Suprapubic skin (tissue), 4 donors: Measurements from ENCODE around the gene NCK2.

Experiments
- CTCF ChIP-seq, 2 donors: fragments of 200-600 bp in 1 of 2; fragments of 450-650 bp in 1 of 2; sonication (generic) in 1 of 2; IDR thresholded peaks; one replicate each; pipeline ENCODE4 v1.5.1; 2016 to 2019; ENCODE audit warnings: antibody characterized with exemption in 2 of 2, mild to moderate bottlenecking in 1 of 2, moderate library complexity in 1 of 2
- EP300 ChIP-seq: sonication (generic); formaldehyde crosslinking; IDR thresholded peaks from one replicate; pipeline ENCODE4 v1.6.1; 2017; ENCODE audit warnings: antibody characterized with exemption
- POLR2A ChIP-seq, 2 donors: fragments of 450-650 bp; IDR thresholded peaks; one replicate each; pipeline ENCODE4 v1.6.1; 2017; ENCODE audit warnings: antibody characterized with exemption in 2 of 2, mild to moderate bottlenecking in 2 of 2, moderate library complexity in 2 of 2
- POLR2AphosphoS5 ChIP-seq, 3 donors: sonication (generic); formaldehyde crosslinking; IDR thresholded peaks; one replicate each; pipeline ENCODE4 v1.6.1; 2017; ENCODE audit warnings: antibody characterized with exemption in 3 of 3

GRCh38 chr2:105730170-105730569 is 14.5 kb upstream of the NCK2 start:
- TF ChIP-seq CTCF (IDR thresholded peaks at IDR 0.05) (no peak), EP300 (no peak), POLR2AphosphoS5 (IDR thresholded peaks at IDR 0.05) (no peak), POLR2A (IDR thresholded peaks at IDR 0.05) (no peak)
